ENCODE data around the gene CD46.

Gene CD46

DNA sequence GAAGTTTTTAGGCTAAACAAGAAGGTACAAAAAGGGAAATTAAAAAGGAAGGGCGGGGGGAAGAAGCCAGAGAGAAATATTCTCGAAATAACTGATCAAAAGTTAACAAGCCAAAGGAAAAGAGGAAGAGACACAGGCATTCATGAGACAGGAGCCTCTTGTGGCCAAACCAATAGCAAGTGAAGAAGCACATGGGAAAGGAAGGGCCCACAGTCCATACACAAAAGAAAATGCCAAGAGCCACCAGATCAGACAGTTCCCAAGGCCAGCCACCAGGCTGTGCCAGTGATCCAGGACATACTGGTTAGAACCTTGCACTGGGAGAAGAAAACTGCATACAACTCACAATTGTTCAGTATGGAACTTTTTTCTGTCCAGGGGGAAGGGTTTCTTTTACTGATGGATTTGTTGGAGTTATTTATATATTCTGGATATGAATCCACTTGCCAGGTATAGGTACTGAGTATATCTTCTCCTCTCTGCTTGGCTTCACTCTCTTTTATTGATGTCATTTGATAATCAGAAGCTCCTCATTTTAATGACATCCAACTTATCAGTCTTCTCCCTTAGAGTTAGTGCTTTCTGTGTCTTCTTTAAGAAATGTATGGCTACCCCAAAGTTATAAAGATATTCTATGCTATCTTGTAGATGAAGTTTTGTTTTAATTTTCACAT, 76.8 kb downstream of the CD46 start:
- peak; percentile 83 for DNase-seq (ENCODE audit: low spot score)

GRCh38 chr1:207829576-207829975, 77.7 kb downstream of the CD46 start:
- DNase-seq (ENCODE audit: low spot score), result no peak

DNA sequence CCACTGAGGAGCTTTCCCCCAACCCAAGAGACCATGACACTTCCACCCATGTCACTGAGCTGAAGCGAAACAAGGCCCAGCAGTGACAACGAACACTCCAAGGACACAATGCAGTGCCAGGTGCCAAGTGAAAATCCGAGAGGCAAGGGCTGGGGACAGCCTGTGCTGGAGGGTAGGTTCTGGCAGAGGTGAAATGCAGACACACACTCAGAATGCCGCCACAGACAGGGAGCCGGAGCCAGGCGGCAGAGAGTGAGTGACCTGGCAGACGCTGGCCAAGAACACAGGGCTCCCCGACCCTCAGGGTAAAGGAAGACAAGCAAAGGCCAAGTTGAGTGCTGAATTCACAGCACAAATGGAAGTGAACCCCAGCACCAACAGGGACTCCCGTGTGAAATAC, 78.9 kb downstream of the CD46 start:
- no peak for DNase-seq (ENCODE audit: low spot score)

DNA sequence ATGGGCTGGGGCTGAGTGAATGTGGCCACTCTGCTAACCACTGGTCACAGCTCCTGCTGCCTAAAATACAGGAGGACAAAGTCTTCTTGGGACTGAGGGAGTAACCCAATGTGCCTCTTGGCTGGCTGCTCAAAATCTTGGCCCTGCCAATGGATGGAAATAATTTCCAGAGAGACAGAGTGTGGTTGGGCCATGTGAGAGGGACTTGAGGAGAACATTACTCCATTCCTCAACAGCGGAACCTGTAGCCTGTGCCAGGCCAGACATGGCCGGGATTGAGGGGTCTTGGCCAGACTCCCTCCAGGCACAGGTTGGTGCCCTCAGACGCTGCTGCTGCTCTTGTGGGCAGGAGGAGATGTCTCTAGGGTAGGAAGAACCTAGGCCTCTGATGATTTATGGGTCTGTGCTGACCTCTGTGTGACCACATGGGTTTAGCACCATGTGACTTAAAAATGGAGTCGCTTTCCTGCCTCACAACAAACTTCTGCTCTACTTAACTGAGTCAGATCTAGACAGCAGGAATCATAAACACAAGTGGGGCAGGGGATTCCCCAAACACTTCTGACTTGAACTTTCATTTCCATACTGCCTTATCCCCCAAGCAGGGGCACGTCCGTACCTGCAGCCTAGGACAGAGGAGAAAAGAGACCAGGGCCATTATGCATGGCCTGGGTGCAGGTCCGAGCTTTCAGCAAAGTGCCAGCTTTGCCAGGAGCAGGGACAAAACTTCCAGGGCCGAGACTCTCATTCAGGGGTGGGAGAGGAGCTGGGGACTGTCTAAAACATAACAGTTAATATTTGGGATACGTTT, 79.9 kb downstream of the CD46 start:
- DNase-seq (ENCODE audit: low spot score), result no peak

- DNase-seq (ENCODE audit: low spot score), result no peak
These were observed 80.9 kb downstream of the CD46 start for GRCh38 chr1:207832796-207833195.

DNA sequence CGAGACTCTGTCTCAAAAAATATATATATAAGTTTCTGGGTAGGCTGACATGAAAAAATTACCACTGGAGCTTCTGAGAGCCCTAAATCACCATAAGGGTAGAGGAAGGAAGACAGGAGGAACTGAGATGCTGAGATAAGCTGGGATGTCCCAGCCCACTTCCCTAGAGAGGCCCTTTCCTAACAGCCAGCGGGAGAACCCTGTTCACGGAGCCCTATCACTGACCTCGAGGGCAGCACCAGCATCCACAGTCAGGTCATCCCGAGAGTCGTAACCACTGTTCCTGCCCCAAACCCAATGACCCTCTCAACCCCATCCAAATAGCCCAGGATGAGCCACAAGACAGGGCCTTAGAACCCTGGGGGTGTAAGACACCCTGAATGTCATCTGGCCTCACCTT, 81.5 kb downstream of the CD46 start:
- no peak for DNase-seq (ENCODE audit: low spot score)

GRCh38 chr1:207833956-207834660, 82.3 kb downstream of the CD46 start:
- DNase-seq (ENCODE audit: low spot score), result no peak

DNA sequence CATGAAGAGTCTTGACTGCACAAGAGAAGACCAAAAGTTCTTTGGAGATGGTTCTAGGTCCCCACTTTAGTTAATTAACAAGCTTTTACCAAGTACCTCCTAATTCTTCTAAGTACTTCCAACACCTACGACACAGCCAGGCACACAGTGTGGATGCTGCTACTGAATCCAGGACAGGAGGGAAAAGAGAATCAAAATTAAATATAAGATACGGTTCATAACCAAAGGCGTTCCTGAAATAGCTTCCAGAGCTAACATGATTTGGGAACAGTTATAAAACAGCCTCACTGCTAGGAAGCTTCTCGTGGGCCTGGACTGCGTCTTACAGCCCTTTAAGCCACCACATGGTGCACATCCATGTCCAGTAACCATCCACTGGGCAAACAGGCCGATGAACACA, 84.1 kb downstream of the CD46 start:
- DNase-seq (ENCODE audit: low spot score), result no peak

GRCh38 chr1:207836591-207837347, 84.9 kb downstream of the CD46 start:
- DNase-seq (ENCODE audit: low spot score), result no peak

DNA sequence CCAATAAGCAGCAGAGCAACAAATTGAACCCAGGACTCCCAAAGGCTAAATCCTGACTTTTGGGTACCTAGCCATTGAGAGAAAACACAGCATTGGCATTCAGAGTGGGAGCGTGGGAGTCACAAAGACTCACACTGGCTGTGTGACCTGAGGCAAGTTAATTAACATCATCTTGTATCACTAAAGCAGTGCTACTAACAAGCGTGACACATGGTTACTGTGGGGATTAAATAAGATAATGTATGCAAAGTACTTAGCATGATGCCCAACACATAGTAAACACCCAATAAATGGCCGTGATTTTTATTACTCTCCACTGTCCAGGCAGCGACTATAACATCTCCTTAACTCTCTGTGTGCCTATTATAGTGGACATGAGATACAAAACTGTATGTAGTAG, 85.8 kb downstream of the CD46 start:
- no peak for DNase-seq (ENCODE audit: low spot score)

DNA sequence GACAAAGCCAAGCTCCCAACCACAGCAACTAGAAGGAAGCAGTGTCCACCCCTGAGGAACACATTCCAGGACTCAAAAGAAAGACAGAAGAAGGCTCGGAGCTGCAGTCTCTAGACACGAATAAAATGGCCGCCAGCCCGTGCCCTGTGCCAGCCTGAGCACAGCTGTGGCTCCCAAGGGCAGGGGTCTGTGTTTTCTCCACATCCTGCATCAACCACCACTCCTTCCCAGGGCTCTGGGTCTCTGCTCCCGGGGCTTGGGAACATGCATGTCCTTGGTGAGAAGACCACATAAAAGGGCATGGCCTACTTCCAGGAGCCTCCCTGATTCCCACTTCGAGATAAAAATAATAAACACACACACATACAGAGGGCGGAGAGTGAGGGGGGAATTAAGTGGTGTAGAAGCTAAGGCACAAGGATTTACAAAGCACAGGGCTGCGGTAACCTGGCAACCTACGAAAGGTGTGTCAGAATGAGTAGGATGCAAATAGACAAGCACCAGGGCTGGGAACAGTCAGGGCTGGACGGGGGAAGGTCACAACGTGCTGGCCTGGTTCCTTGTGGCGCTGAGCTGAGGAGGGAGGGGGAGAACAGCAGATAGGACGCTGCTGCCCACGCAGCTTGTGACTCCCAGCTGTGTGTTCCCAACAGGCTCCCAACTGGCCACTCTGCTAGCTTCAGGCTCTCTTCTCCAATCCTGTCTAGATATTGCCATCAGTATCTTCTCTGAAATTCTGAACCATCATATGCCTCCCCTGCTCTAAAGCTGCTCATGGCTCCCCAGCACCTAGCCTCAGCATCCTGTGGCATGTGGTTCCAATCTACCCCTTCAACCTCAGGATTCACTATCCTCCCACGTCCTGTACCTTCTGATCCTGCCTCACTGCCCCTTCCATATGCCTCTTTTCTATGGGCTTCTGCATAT, 86.6 kb downstream of the CD46 start:
- no peak for DNase-seq (ENCODE audit: low spot score)

DNA sequence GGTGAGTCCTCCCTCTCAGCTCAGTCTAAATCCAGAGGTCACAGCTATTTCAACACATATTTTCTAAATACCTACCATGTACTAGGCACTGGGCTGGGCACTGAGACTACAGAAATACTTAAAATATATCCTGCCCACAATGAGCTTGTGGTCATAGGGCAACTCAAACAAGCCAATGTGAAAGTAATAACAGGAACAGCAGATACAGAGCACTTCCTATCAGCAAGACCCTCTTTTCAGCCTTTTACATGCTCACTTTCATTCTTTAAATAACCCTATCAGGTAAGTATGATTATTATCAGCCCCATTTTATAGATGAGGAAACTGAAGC, 87.2 kb downstream of the CD46 start:
- DNase-seq (ENCODE audit: low spot score), result no peak

DNA sequence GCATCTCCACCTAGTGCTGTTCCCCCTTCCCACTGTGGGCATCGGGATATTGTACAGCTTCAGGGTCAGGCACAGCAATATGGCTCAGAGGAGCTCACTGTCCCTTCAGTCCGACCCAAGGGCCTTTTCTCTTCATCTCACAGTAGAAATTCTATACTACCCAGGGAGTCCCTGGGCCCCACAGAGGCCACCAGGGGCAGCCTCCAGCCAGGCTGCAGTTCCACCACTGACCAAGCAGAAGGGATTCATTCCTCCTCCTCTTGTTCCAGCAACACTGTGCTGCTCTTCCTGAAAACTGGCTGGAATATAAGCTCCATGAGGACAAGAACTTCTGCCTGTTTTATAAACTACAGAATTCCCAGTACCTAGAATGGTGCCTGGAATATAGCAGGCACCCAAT, 88.5 kb downstream of the CD46 start:
- no peak for DNase-seq (ENCODE audit: low spot score)

GRCh38 chr1:207841293-207841692, 89.4 kb downstream of the CD46 start:
- DNase-seq (ENCODE audit: low spot score), result no peak

DNA sequence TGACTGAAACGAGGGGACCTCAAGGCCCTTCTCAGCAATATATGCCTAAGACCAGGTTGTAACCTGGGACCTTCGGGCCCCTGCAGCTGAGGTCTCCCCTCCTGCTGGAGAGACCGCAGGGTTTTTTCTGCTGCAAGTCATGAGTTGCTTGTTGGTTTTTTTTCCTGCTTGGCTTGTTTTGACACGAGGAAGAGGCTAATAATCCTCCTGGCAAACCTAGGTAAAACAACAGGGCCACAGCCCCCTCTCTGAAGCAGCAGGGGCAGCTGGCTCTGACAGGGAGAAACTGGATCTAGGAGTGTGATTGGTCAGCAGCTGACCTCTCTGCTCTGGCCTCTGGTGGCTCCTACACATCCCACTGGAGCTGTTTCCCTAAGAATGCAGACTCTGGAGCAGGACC, 90.0 kb downstream of the CD46 start:
- no peak for DNase-seq (ENCODE audit: low spot score)

GRCh38 chr1:207842506-207842905, 90.7 kb downstream of the CD46 start:
- no peak for DNase-seq (ENCODE audit: low spot score)

GRCh38 chr1:207844371-207844770, 92.5 kb downstream of the CD46 start:
- no peak for DNase-seq (ENCODE audit: low spot score)

Data from hematopoietic multipotent progenitor cell treated with erythropoietin and hydrocortisone succinate and interleukin-3 and kit ligand, for 15 days (in vitro differentiated cells).